ENCODE data around the gene ANTXR1.
A peak's percentile ranks its signal among the peaks of the same experiment; 100 is the strongest.

ANTXR1 gene

GRCh38 chr2:69013142-69013839 lies at the start of gene ANTXR1:
TSS of gene ANTXR1 (plus strand) at chr2:69013179. CDS start at chr2:69013500, 321 bp downstream.
- Histone ChIP-seq H3K9me3 (no peaks in the 10 kb centered on the region), H3K27ac (peak within 1 kb of the TSS; percentile 82 to 91), H3K36me3 (no peaks in the 10 kb centered on the region), H3K4me3 (peak within 1 kb of the TSS; percentile 78 to 90), H3K27me3 (no peaks in the 10 kb centered on the region), H3K4me1 (peaks cover 0 to 41% (median 23%) of the 10 kb centered on the region in 4 donors)
- TF ChIP-seq CTCF (IDR thresholded peaks at IDR 0.05), result no peak
- intact Hi-C loops (cut with DNase I; ENCODE audit: low total_unique reads), result loop anchor here (2.0 to 10.0 kb wide), 3 partner anchors 92 to 494 kb away; no protein-coding TSS in a partner anchor
- DNase-seq, result peak; percentile 54 to 81

GRCh38 chr2:68964282-68964681 lies 48.7 kb upstream of the ANTXR1 start:
- intact Hi-C loops (cut with DNase I; ENCODE audit: low total_unique reads), result no loop called here
- Histone ChIP-seq H3K27ac (no peak overlapping the region), H3K9me3 (no peaks in the 10 kb centered on the region), H3K27me3 (no peaks in the 10 kb centered on the region), H3K36me3 (no peaks in the 10 kb centered on the region), H3K4me1 (peaks cover 0 to under 1% (median under 1%) of the 10 kb centered on the region in 4 donors), H3K4me3 (no peak overlapping the region)
- no peak for TF ChIP-seq CTCF (IDR thresholded peaks at IDR 0.05)
- DNase-seq, result no peak

GRCh38 chr2:68968221-68968620 lies 44.8 kb upstream of the ANTXR1 start:
- no peaks in the 10 kb centered on the region for H3K27me3 ChIP-seq
- no peak for TF ChIP-seq CTCF (IDR thresholded peaks at IDR 0.05)
- intact Hi-C loops (cut with DNase I; ENCODE audit: low total_unique reads), result no loop called here
- peaks cover 0 to 33% (median 15%) of the 10 kb centered on the region in 4 donors for H3K4me1 ChIP-seq
- no peaks in the 10 kb centered on the region for H3K9me3 ChIP-seq
- H3K27ac ChIP-seq, result no peak overlapping the region
- no peaks in the 10 kb centered on the region for H3K36me3 ChIP-seq
- no peak overlapping the region for H3K4me3 ChIP-seq
- DNase-seq, result no peak

- DNase-seq, result no peak
- no peaks in the 10 kb centered on the region for H3K27me3 ChIP-seq
- H3K9me3 ChIP-seq, result no peaks in the 10 kb centered on the region
- peaks cover 0 to 33% (median 15%) of the 10 kb centered on the region in 4 donors for H3K4me1 ChIP-seq
- TF ChIP-seq CTCF (IDR thresholded peaks at IDR 0.05), result no peak
- intact Hi-C loops (cut with DNase I; ENCODE audit: low total_unique reads), result no loop called here
- H3K4me3 ChIP-seq, result no peak overlapping the region
- H3K27ac ChIP-seq, result no peak overlapping the region
- no peaks in the 10 kb centered on the region for H3K36me3 ChIP-seq
Observed at GRCh38 chr2:68969736-68970490, 43.1 kb upstream of the ANTXR1 start.

- Histone ChIP-seq H3K4me3 (no peak overlapping the region), H3K9me3 (no peaks in the 10 kb centered on the region), H3K27ac (peak overlapping the region in 1 of 2 donors; percentile 14), H3K36me3 (no peaks in the 10 kb centered on the region), H3K27me3 (no peaks in the 10 kb centered on the region), H3K4me1 (peaks cover 0 to 41% (median 15%) of the 10 kb centered on the region in 4 donors)
- DNase-seq, result no peak
- TF ChIP-seq CTCF (IDR thresholded peaks at IDR 0.05), result no peak
- intact Hi-C loops (cut with DNase I; ENCODE audit: low total_unique reads), result no loop called here
Observed at GRCh38 chr2:68970566-68971265, 42.3 kb upstream of the ANTXR1 start.
